DMS 273 (cell line): Measurements from ENCODE around the gene SLC30A7.
"Not testable (repeated sequence)": the region's sequence is repeated elsewhere in the genome, so short reads cannot be mapped to it uniquely, and the experiment has no call there.

ENCODE experiments used
- DNase-seq: peaks from one replicate; lab custom pipeline; 2025; ENCODE audit not compliant: unreplicated experiment; lab: John Stamatoyannopoulos, UW

SLC30A7 gene

GRCh38 chr1:100889869-100890482 lies 5.9 kb upstream of the SLC30A7 start:
- not testable (repeated sequence) for DNase-seq

- DNase-seq, result no peak
Observed at GRCh38 chr1:100891380-100891779, 4.5 kb upstream of the SLC30A7 start.

GRCh38 chr1:100892554-100892953 lies 3.3 kb upstream of the SLC30A7 start:
- no peak for DNase-seq

GRCh38 chr1:100893718-100894117 lies 2.2 kb upstream of the SLC30A7 start:
- peak; percentile 7 for DNase-seq

GRCh38 chr1:100894603-100895539 lies 1.0 kb upstream of the SLC30A7 start, which contains the start of gene EXTL2:
Gene EXTL2, minus strand, starts transcription at chr1:100894842. Its CDS starts 6,085 bp downstream, at chr1:100888757.
- DNase-seq, result peak; percentile 95

GRCh38 chr1:100896481-100896982 lies 642 bp downstream of the SLC30A7 start:
- peak; percentile 75 for DNase-seq

GRCh38 chr1:100902365-100902764 lies 6.5 kb downstream of the SLC30A7 start:
- no peak for DNase-seq

- no peak for DNase-seq
Observed at GRCh38 chr1:100903777-100904176, 7.9 kb downstream of the SLC30A7 start.

GRCh38 chr1:100904528-100904927 lies 8.6 kb downstream of the SLC30A7 start:
- no peak for DNase-seq

- no peak for DNase-seq
Observed at GRCh38 chr1:100905181-100905580, 9.3 kb downstream of the SLC30A7 start.

GRCh38 chr1:100907887-100908286 lies 12.0 kb downstream of the SLC30A7 start:
- DNase-seq, result no peak

GRCh38 chr1:100909018-100909417 lies 13.1 kb downstream of the SLC30A7 start:
- DNase-seq, result no peak

GRCh38 chr1:100912019-100912418 lies 16.1 kb downstream of the SLC30A7 start:
- DNase-seq, result no peak

- DNase-seq, result peak; percentile 74
Observed at GRCh38 chr1:100921110-100921706, 25.3 kb downstream of the SLC30A7 start.

- DNase-seq, result no peak
Observed at GRCh38 chr1:100924212-100924611, 28.3 kb downstream of the SLC30A7 start.

GRCh38 chr1:100924991-100925390 lies 29.1 kb downstream of the SLC30A7 start:
- DNase-seq, result no peak

- DNase-seq, result no peak
Observed at GRCh38 chr1:100926240-100926639, 30.4 kb downstream of the SLC30A7 start.

- DNase-seq, result no peak
Observed at GRCh38 chr1:100927276-100927675, 31.4 kb downstream of the SLC30A7 start.

- DNase-seq, result peak; percentile 2
Observed at GRCh38 chr1:100928128-100928527, 32.2 kb downstream of the SLC30A7 start.

GRCh38 chr1:100930494-100930893 lies 34.6 kb downstream of the SLC30A7 start:
- DNase-seq, result no peak

- no peak for DNase-seq
Observed at GRCh38 chr1:100931716-100932115, 35.8 kb downstream of the SLC30A7 start.
